HCT116 (cell line): Measurements from ENCODE around the gene BTBD3. TPM values are rescaled to one million over a fixed set of nuclear protein-coding genes. Genes with fewer than 3 reads are reported as not detected.

Experiments used
- ATAC-seq: fragments of 200-7000 bp; cut with Tn5 transposase; 2 replicates; pipeline ENCODE4 v1.9.1; 2020; ENCODE audit warnings: mild to moderate bottlenecking, moderate library complexity
- BruUV-seq: library from RNA; stranded (reverse); fragments of 400-500 nt; replicated peaks from 2 replicates; lab custom pipeline; 2021; lab: Mats Ljungman, UMichigan
- CTCF ChIA-PET: fragments of 300-600 bp; sonication (Branson Sonifier 250); formaldehyde crosslinking; loops from one replicate; lab custom pipeline; 2021; ENCODE audit warnings: antibody characterized with exemption; lab: Charles Lee
- POLR2A ChIA-PET: fragments of 300-600, 350-600 bp; sonication (Branson Sonifier 250); formaldehyde crosslinking; loops from one replicate; lab custom pipeline; 2021; ENCODE audit warnings: antibody characterized with exemption; lab: Charles Lee
- RAD21 ChIA-PET, 2 experiments: fragments of 300-600 bp; sonication (Branson Sonifier 250); formaldehyde crosslinking; loops; one replicate each; lab custom pipeline; 2023; ENCODE audit warnings: low total read pairs in 2 of 2; ENCODE audit not compliant: uncharacterized antibody in 2 of 2, unreplicated experiment in 2 of 2, low non-redundant PET in 1 of 2; lab: Charles Lee
- DNase-seq: peaks from one replicate; pipeline ENCODE4 v3.0.0-alpha.2; 2010; ENCODE audit warnings: low read depth, low spot score
- H2AFZ ChIP-seq: fragments of 200-600 bp; shearing (Covaris generic), sonication (generic); 2 replicates; pipeline ENCODE4 v1.6.1; 2017; ENCODE audit warnings: low read depth, mixed run types, mixed read lengths, antibody characterized with exemption, low read length; ENCODE audit not compliant: poor library complexity, severe bottlenecking
- H3K27ac ChIP-seq: 2 replicates; pipeline ENCODE4 v1.5.1; 2012; ENCODE audit warnings: low read depth, low read length
- H3K27me3 ChIP-seq: fragments of 200-600 bp; sonication (generic); 2 replicates; pipeline ENCODE4 v1.6.1; 2016; ENCODE audit warnings: mixed run types, low read length, mixed read lengths; ENCODE audit not compliant: insufficient read depth
- H3K36me3 ChIP-seq, 2 experiments: fragments of 200-500 bp in 1 of 2; fragments of 200-600 bp in 1 of 2; sonication (Bioruptor generic) in 1 of 2; sonication (generic) in 1 of 2; 2 replicates each; pipeline versions ENCODE4 v1.5.1 to v1.6.1; 2014 to 2016; ENCODE audit warnings: low read length in 2 of 2, inconsistent platforms in 1 of 2, mixed read lengths in 1 of 2, mixed run types in 1 of 2; ENCODE audit not compliant: insufficient read depth in 2 of 2, control insufficient read depth in 1 of 2
- H3K4me1 ChIP-seq, 2 experiments: fragments of 200-600 bp in 1 of 2; sonication (generic) in 1 of 2; 2 replicates each; pipeline versions ENCODE4 v1.5.1 to v1.6.1; 2012 to 2017; ENCODE audit warnings: low read length in 2 of 2, inconsistent platforms in 1 of 2, mild to moderate bottlenecking in 1 of 2, mixed read lengths in 1 of 2, mixed run types in 1 of 2, moderate library complexity in 1 of 2; ENCODE audit not compliant: insufficient read depth in 2 of 2, control insufficient read depth in 1 of 2
- H3K4me2 ChIP-seq: fragments of 200-600 bp; sonication (generic); 2 replicates; pipeline ENCODE4 v1.6.1; 2017; ENCODE audit warnings: mixed run types, low read length, mixed read lengths
- H3K4me3 ChIP-seq, 2 experiments: fragments of 200-600 bp in 1 of 2; sonication (generic) in 1 of 2; replicated peaks in 1 of 2; 2 replicates each; pipeline ENCODE4 v1.5.1; 2011 to 2016; ENCODE audit warnings: low read length in 2 of 2, control low read depth in 1 of 2, low read depth in 1 of 2, mild to moderate bottlenecking in 1 of 2, mixed read lengths in 1 of 2, mixed run types in 1 of 2
- H3K79me2 ChIP-seq: fragments of 200-600 bp; sonication (generic); 2 replicates; pipeline ENCODE4 v1.6.1; 2017; ENCODE audit warnings: mild to moderate bottlenecking, mixed run types, low read length, moderate library complexity, mixed read lengths; ENCODE audit not compliant: insufficient read depth
- H3K9ac ChIP-seq: fragments of 200-600 bp; sonication (generic); 2 replicates; pipeline ENCODE4 v1.6.1; 2016; ENCODE audit warnings: low read length, mixed read lengths
- H3K9me2 ChIP-seq: fragments of 200-600 bp; sonication (generic), shearing (Covaris generic); 2 replicates; pipeline ENCODE4 v1.6.1; 2017; ENCODE audit warnings: mixed run types, mild to moderate bottlenecking, moderate library complexity; ENCODE audit not compliant: insufficient read depth
- H3K9me3 ChIP-seq, 2 experiments: fragments of 200-500 bp in 1 of 2; fragments of 200-600 bp in 1 of 2; sonication (Bioruptor generic) in 1 of 2; sonication (generic) in 1 of 2; 2 replicates each; pipeline ENCODE4 v1.6.1; 2014 to 2017; ENCODE audit warnings: low read length in 2 of 2, mixed read lengths in 2 of 2, inconsistent platforms in 1 of 2, low read depth in 1 of 2, mild to moderate bottlenecking in 1 of 2, mixed run types in 1 of 2, moderate library complexity in 1 of 2; ENCODE audit not compliant: control insufficient read depth in 1 of 2, insufficient read depth in 1 of 2
- H4K20me1 ChIP-seq: fragments of 200-600 bp; sonication (generic), shearing (Covaris generic); 2 replicates; pipeline ENCODE4 v1.6.1; 2017; ENCODE audit warnings: mixed run types, mild to moderate bottlenecking, moderate library complexity; ENCODE audit not compliant: insufficient read depth
- ATF3 ChIP-seq: IDR thresholded peaks from 2 replicates; pipeline ENCODE4 v1.6.1; 2012
- CBX3 ChIP-seq: IDR thresholded peaks from 2 replicates; pipeline ENCODE4 v1.6.1; 2012; ENCODE audit warnings: low read depth
- CTCF ChIP-seq, 3 experiments: fragments of 200-600 bp in 1 of 3; sonication (generic) in 1 of 3; IDR thresholded peaks in 2 of 3; conservative IDR thresholded peaks in 1 of 3; 2 replicates each; pipeline ENCODE4 v1.5.1; 2012 to 2017; ENCODE audit warnings: low read depth in 2 of 3, low read length in 2 of 3, antibody characterized with exemption in 1 of 3, borderline replicate concordance in 1 of 3, control low read depth in 1 of 3, mild to moderate bottlenecking in 1 of 3, mixed read lengths in 1 of 3, mixed run types in 1 of 3, moderate library complexity in 1 of 3; ENCODE audit not compliant: insufficient read depth in 1 of 3
- EGR1 ChIP-seq: IDR thresholded peaks from 2 replicates; pipeline ENCODE4 v1.6.1; 2012; ENCODE audit warnings: low read depth
- ELF1 ChIP-seq: IDR thresholded peaks from 2 replicates; pipeline ENCODE4 v1.6.1; 2012; ENCODE audit warnings: low read depth, borderline replicate concordance
- EZH2phosphoT487 ChIP-seq: fragments of 200-600 bp; IDR thresholded peaks from 2 replicates; pipeline ENCODE4 v1.6.1; 2018; ENCODE audit warnings: antibody characterized with exemption, borderline replicate concordance
- JUND ChIP-seq: IDR thresholded peaks from 2 replicates; pipeline ENCODE4 v1.6.1; 2012
- MAX ChIP-seq: IDR thresholded peaks from 2 replicates; pipeline ENCODE4 v1.6.1; 2012
- RAD21 ChIP-seq: IDR thresholded peaks from 2 replicates; pipeline ENCODE4 v1.6.1; 2012; ENCODE audit warnings: low read depth, mild to moderate bottlenecking
- SRF ChIP-seq: IDR thresholded peaks from 2 replicates; pipeline ENCODE4 v1.6.1; 2012; ENCODE audit warnings: low read depth
- TCF7L2 ChIP-seq: IDR thresholded peaks from 2 replicates; pipeline ENCODE4 v1.7.0; 2011; ENCODE audit warnings: borderline replicate concordance, inconsistent platforms; ENCODE audit not compliant: insufficient read depth, insufficient read length; ENCODE audit errors: extremely low read depth
- YY1 ChIP-seq: IDR thresholded peaks from 2 replicates; pipeline ENCODE4 v1.6.1; 2011; ENCODE audit warnings: low read length, low read depth, moderate library complexity, mild to moderate bottlenecking; ENCODE audit not compliant: insufficient replicate concordance; ENCODE audit errors: extremely low read depth
- intact Hi-C: fragments of 100-400 bp; cut with micrococcal nuclease; formaldehyde crosslinking; loops from 2 replicates; pipeline ENCODE4 v1.10.0; 2022
- total RNA-seq: library from RNA; stranded (reverse); gene quantifications from one replicate; pipeline ENCODE4 v1.2.1, GENCODE V29; 2021; ENCODE audit not compliant: unreplicated experiment

Gene BTBD3
- total RNA-seq, 1 experiment from 2014 or later: 20.2 TPM

GRCh38 chr20:11880680-11881079, 37.0 kb upstream of the BTBD3 start:
- Histone ChIP-seq H3K27me3 (no peaks in the 10 kb centered on the region), H3K36me3 (no peaks in the 10 kb centered on the region), H2AFZ (no peak overlapping the region), H3K9me3 (no peaks in the 10 kb centered on the region), H3K27ac (no peak overlapping the region), H3K4me1 (no peaks in the 10 kb centered on the region), H4K20me1 (no peaks in the 10 kb centered on the region), H3K4me3 (no peak overlapping the region), H3K4me2 (no peak overlapping the region), H3K79me2 (no peaks in the 10 kb centered on the region), H3K9me2 (no peaks in the 10 kb centered on the region), H3K9ac (no peak overlapping the region)
- CTCF ChIA-PET: no interaction called here
- intact Hi-C loops: no loop called here
- POLR2A ChIA-PET: no interaction called here
- BruUV-seq: no TSS peak
- DNase-seq: no peak
- RAD21 ChIA-PET: no interaction called here
- no peak for ATAC-seq
- TF ChIP-seq ATF3 (no peak), EGR1 (no peak), CBX3 (no peak), CTCF (IDR thresholded peaks at IDR 0.05 in 2 of 3, conservative IDR thresholded peaks at IDR 0.05 in 1 of 3; ENCODE audit: borderline replicate concordance in 1 of 3, insufficient read depth in 1 of 3, low read depth in 2 of 3, low read length in 2 of 3) (no peak), MAX (no peak), YY1 (no peak), EZH2phosphoT487 (no peak), ELF1 (no peak), TCF7L2 (no peak), JUND (no peak), SRF (no peak), RAD21 (no peak)
- TF ChIP-seq, all 23 proteins: peak for 0
